Transverse colon (tissue), 4 donors: ENCODE data around the gene SNX1. TPM values are rescaled to one million over a fixed set of nuclear protein-coding genes. Genes with fewer than 3 reads are reported as not detected.

ENCODE experiments used
- DNase-seq: peaks from one replicate; pipeline ENCODE4 v3.0.0-alpha.2; 2019
- H3K27ac ChIP-seq, 4 donors: fragments of 200-600 bp; sonication (generic); 2 replicates each; pipeline ENCODE4 v1.5.1; 2016 to 2018; ENCODE audit warnings: inconsistent platforms in 4 of 4
- H3K27me3 ChIP-seq: fragments of 200-600 bp; sonication (generic); 2 replicates; pipeline ENCODE4 v1.5.1; 2017; ENCODE audit warnings: inconsistent platforms
- H3K36me3 ChIP-seq, 4 donors: fragments of 200-600 bp; sonication (generic); 2 replicates each; pipeline ENCODE4 v1.5.1; 2017 to 2019; ENCODE audit warnings: inconsistent platforms in 4 of 4
- H3K4me1 ChIP-seq, 4 donors: fragments of 200-600 bp; sonication (generic); 2 replicates each; pipeline ENCODE4 v1.5.1; 2017 to 2020; ENCODE audit warnings: inconsistent platforms in 4 of 4
- H3K4me3 ChIP-seq, 4 donors: fragments of 200-600 bp; sonication (generic); 1 replicate in 1 of 4; 2 replicates in 3 of 4; pipeline versions ENCODE4 v1.5.1 to v1.6.1; 2017 to 2019; ENCODE audit warnings: inconsistent platforms in 4 of 4
- H3K9me3 ChIP-seq, 2 donors: fragments of 200-600 bp; sonication (generic); 2 replicates each; pipeline ENCODE4 v1.5.1; 2017 to 2019; ENCODE audit warnings: inconsistent platforms in 2 of 2
- EP300 ChIP-seq: sonication (generic); formaldehyde crosslinking; IDR thresholded peaks from one replicate; pipeline ENCODE4 v1.6.1; 2017; ENCODE audit warnings: antibody characterized with exemption, low read depth
- POLR2A ChIP-seq: fragments of 450-650 bp; IDR thresholded peaks from one replicate; pipeline ENCODE4 v1.6.1; 2016; ENCODE audit warnings: antibody characterized with exemption, mild to moderate bottlenecking, moderate library complexity
- POLR2AphosphoS5 ChIP-seq, 3 donors: sonication (generic); formaldehyde crosslinking; IDR thresholded peaks; one replicate each; pipeline ENCODE4 v1.6.1; 2016; ENCODE audit warnings: antibody characterized with exemption in 3 of 3
- WGBS, 2 donors: methylation state at CpG; one replicate each; pipeline ENCODE4 v1.1.5; 2018; ENCODE audit warnings: low coverage in 1 of 2; 5-methylcytosine and 5-hydroxymethylcytosine counted together
- in situ Hi-C, 4 donors: fragments of 200-750 bp; cut with MboI; loops; one replicate each; pipeline versions ENCODE4 v1.15.0 to v1.15.1; 2017; ENCODE audit warnings: low sequenced_read_pairs in 3 of 4, low pct_ligation_motif_present in 1 of 4, low pct_unique_long_range_greater_than_20kb in 1 of 4
- intact Hi-C: fragments of 100-400 bp; cut with DNase I; formaldehyde crosslinking; loops from one replicate; pipeline ENCODE4 v1.15.1; 2023; ENCODE audit warnings: low total_unique reads
- total RNA-seq, 4 donors: library from RNA; depleted of rRNA; stranded (reverse); fragments of >200 nt; gene quantifications; one replicate each; pipeline ENCODE4 v1.1.0, GENCODE V29; 2016
- TF ChIP-seq, protein P1 (sequence below), 5 experiments: fragments of 200-600 bp in 3 of 5; fragments of 450-650 bp in 2 of 5; sonication (generic) in 3 of 5; IDR thresholded peaks; 1 replicate in 2 of 5; 2 replicates in 3 of 5; pipeline ENCODE4 v1.5.1; 2016 to 2017; ENCODE audit warnings: antibody characterized with exemption in 5 of 5, inconsistent platforms in 3 of 5, mild to moderate bottlenecking in 2 of 5, moderate library complexity in 1 of 5

The SNX1 gene
- total RNA-seq, 4 donors from 2014 or later = 42.4 to 91.0 (median 65.4) TPM

DNA sequence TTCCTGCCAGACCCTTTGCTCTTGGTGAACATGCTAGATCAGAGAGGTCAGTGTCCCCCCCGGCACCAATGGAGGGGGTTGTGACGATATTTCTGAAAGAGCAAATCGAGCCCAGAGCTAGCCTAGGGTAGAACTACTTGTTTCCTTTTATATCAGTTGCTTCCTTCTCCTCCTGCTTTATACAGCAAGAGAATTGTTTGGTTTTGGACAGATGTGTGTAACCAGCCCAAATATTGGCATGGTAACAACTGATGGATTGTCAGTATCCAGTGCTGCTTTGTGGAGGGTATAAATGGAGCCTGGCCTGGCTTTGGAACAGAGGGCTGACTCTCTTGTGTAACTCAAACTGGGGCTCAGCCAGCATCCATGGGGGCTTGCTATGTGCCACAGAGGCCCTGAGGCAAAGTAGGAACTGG, 27.2 kb downstream of the SNX1 start:
- 84 to 94% methylated on average over 3 of the region's 3 CpGs for WGBS, 2 donors
- Histone ChIP-seq H3K4me1 (no peaks in the 10 kb centered on the region), H3K27ac (no peak overlapping the region), H3K4me3 (no peak overlapping the region), H3K36me3 (peaks cover 0 to 78% (median 34%) of the 10 kb centered on the region in 4 donors), H3K27me3 (no peaks in the 10 kb centered on the region), H3K9me3 (no peaks in the 10 kb centered on the region)
- no peak for DNase-seq
- intact Hi-C loops = no loop called here
- TF ChIP-seq EP300 (no peak), POLR2AphosphoS5 (IDR thresholded peaks at IDR 0.05) (no peak), POLR2A (no peak)
- TF ChIP-seq, protein P1, sequence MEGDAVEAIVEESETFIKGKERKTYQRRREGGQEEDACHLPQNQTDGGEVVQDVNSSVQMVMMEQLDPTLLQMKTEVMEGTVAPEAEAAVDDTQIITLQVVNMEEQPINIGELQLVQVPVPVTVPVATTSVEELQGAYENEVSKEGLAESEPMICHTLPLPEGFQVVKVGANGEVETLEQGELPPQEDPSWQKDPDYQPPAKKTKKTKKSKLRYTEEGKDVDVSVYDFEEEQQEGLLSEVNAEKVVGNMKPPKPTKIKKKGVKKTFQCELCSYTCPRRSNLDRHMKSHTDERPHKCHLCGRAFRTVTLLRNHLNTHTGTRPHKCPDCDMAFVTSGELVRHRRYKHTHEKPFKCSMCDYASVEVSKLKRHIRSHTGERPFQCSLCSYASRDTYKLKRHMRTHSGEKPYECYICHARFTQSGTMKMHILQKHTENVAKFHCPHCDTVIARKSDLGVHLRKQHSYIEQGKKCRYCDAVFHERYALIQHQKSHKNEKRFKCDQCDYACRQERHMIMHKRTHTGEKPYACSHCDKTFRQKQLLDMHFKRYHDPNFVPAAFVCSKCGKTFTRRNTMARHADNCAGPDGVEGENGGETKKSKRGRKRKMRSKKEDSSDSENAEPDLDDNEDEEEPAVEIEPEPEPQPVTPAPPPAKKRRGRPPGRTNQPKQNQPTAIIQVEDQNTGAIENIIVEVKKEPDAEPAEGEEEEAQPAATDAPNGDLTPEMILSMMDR (IDR thresholded peaks at IDR 0.05) = no peak
- in situ Hi-C loops = no loop called here

DNA sequence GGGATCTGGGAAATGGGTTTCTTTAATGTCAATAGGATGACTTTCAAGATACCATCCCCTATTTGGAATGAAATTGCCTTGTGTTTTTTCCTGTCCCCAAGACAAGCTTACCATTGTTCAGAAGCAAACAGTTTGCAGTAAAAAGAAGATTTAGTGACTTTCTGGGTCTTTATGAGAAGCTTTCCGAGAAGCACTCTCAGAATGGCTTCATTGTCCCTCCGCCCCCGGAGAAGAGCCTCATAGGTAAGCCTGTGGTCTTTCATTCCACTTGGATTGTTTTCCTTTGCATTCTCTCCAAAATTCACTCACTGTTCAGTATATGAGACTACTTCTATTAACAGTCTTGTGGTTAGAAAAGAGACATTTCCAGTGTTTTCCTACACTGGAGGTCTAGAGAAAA, 30.2 kb downstream of the SNX1 start:
- no peaks in the 10 kb centered on the region for H3K27me3 ChIP-seq
- TF ChIP-seq EP300 (no peak), POLR2A (no peak), POLR2AphosphoS5 (IDR thresholded peaks at IDR 0.05) (no peak)
- TF ChIP-seq, protein P1 (IDR thresholded peaks at IDR 0.05) = no peak
- peaks cover 0 to 79% (median 35%) of the 10 kb centered on the region in 4 donors for H3K36me3 ChIP-seq
- H3K4me1 ChIP-seq = no peaks in the 10 kb centered on the region
- DNase-seq = no peak
- H3K9me3 ChIP-seq = no peaks in the 10 kb centered on the region
- in situ Hi-C loops (no loop called here), intact Hi-C loops (no loop called here)
- H3K4me3 ChIP-seq = no peak overlapping the region
- WGBS, 2 donors = 63 to 97% methylated on average over 3 of the region's 3 CpGs
- no peak overlapping the region for H3K27ac ChIP-seq

DNA sequence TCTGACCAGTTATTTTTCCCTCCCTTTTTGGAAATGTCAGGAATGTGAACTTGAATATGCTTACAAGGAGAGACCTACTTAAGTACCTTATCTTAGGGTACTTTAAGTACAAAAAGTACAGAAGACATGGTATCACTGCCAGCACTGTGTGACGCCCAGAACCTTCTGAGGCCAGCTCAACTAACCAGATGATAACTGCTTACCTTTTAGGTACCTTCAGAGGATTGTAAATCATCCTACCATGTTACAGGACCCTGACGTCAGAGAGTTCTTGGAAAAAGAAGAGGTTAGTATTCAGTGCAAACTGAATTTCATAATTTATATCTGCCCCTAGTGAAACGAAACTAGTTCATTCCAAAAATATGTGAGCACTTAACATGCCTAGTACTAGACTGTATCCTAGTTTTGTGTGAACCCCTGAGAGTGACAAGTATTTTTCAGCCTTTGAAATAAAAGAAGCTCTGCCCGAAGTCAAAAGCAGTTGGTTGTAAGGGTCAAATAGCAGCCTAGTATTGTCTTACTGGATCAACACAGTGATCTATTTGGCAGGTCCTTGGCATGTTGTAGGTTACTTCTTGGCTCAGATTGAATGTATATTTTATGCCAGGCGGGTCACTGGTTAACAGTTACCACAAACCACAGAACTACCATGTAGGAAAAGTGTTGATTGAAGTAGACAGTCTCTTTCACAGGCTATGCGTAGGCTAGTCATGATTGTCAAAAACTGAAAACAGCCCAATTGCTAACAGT, 31.9 kb downstream of the SNX1 start:
- intact Hi-C loops (no loop called here), in situ Hi-C loops (no loop called here)
- Histone ChIP-seq H3K36me3 (peaks cover 0 to 86% (median 39%) of the 10 kb centered on the region in 4 donors), H3K27ac (no peak overlapping the region), H3K27me3 (no peaks in the 10 kb centered on the region), H3K4me1 (no peaks in the 10 kb centered on the region), H3K4me3 (no peak overlapping the region), H3K9me3 (no peaks in the 10 kb centered on the region)
- TF ChIP-seq POLR2AphosphoS5 (IDR thresholded peaks at IDR 0.05) (no peak), EP300 (no peak), POLR2A (no peak)
- TF ChIP-seq, protein P1 (IDR thresholded peaks at IDR 0.05) = no peak
- WGBS, 2 donors = 87 to 90% methylated on average over 5 to 6 of the region's 6 CpGs
- no peak for DNase-seq

DNA sequence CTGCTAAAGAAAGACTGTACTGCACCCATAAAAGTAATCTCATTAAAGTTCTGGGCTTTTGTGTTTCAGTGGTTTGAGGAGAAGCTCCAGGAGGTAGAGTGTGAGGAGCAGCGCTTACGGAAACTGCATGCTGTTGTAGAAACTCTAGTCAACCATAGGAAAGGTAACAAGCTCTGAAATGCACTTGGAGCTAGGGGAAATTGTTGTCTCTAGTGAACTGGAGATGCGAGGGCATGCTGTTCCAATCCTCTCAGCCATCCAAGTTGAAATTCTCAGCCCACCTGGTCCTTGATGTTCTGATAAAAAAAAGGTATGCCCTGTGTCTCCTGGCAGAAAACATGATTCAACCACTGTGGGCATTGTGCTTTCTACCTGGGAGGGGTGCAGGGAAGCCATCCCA, 34.4 kb downstream of the SNX1 start:
- intact Hi-C loops = no loop called here
- peaks cover 0 to 88% (median 42%) of the 10 kb centered on the region in 4 donors for H3K36me3 ChIP-seq

More for the DNA sequence above, 34.4 kb downstream of the SNX1 start:
- H3K27me3 ChIP-seq = no peaks in the 10 kb centered on the region
- no peak overlapping the region for H3K27ac ChIP-seq
- H3K4me3 ChIP-seq = no peak overlapping the region
- WGBS, 2 donors = 93% methylated on average over 3 of the region's 3 CpGs; no CpG with 5 or more reads in 1 of the 2 donors
- H3K9me3 ChIP-seq = no peaks in the 10 kb centered on the region
- H3K4me1 ChIP-seq = no peaks in the 10 kb centered on the region
- no peak for DNase-seq
- in situ Hi-C loops = no loop called here
- TF ChIP-seq POLR2AphosphoS5 (IDR thresholded peaks at IDR 0.05) = no peak
- no peak for TF ChIP-seq POLR2A
- TF ChIP-seq, protein P1 (IDR thresholded peaks at IDR 0.05) = no peak
- TF ChIP-seq EP300 = no peak
